Neural cell (in vitro differentiated cells): Measurements from ENCODE around the gene DNMT3A. TPM values are rescaled to one million over a fixed set of nuclear protein-coding genes. Genes with fewer than 3 reads are reported as not detected.

ENCODE experiments used
- H2AFZ ChIP-seq: fragments of 200-600, 300-800 bp; sonication (generic), shearing (Covaris generic); 2 replicates; pipeline ENCODE4 v1.6.0; 2014; ENCODE audit warnings: low read depth, mild to moderate bottlenecking, antibody characterized with exemption, low read length, moderate library complexity
- H3F3A ChIP-seq: fragments of 200-600 bp; shearing (Covaris generic); 2 replicates; pipeline ENCODE4 v1.6.1; 2016; ENCODE audit warnings: mild to moderate bottlenecking, moderate library complexity, mixed read lengths, antibody characterized with exemption, low read length; ENCODE audit not compliant: insufficient read depth, poor library complexity, severe bottlenecking
- H3K27ac ChIP-seq: fragments of 200-600, 300-800 bp; sonication (generic), shearing (Covaris generic); 2 replicates; pipeline ENCODE4 v1.5.1; 2014; ENCODE audit warnings: mild to moderate bottlenecking, low read length, moderate library complexity
- H3K27me3 ChIP-seq: fragments of 300-800, 200-600 bp; sonication (generic), shearing (Covaris generic); 2 replicates; pipeline ENCODE4 v1.6.0; 2014; ENCODE audit warnings: mild to moderate bottlenecking, low read depth, low read length, moderate library complexity; ENCODE audit not compliant: insufficient read depth
- H3K36me3 ChIP-seq: fragments of 300-800, 200-600 bp; sonication (generic), shearing (Covaris generic); 2 replicates; pipeline ENCODE4 v1.5.1; 2014; ENCODE audit warnings: mild to moderate bottlenecking, antibody characterized with exemption, low read length, moderate library complexity; ENCODE audit not compliant: insufficient read depth
- H3K4me2 ChIP-seq: fragments of 300-800, 200-600 bp; sonication (generic), shearing (Covaris generic); 2 replicates; pipeline ENCODE4 v1.6.0; 2014; ENCODE audit warnings: mild to moderate bottlenecking, low read length
- H3K4me3 ChIP-seq: fragments of 300-800, 200-600 bp; sonication (generic), shearing (Covaris generic); 2 replicates; pipeline ENCODE4 v1.5.1; 2014; ENCODE audit warnings: mild to moderate bottlenecking, low read length, moderate library complexity
- H3K79me2 ChIP-seq: fragments of 200-600 bp; shearing (Covaris generic); replicated peaks from 2 replicates; pipeline ENCODE4 v1.6.0; 2014; ENCODE audit warnings: mild to moderate bottlenecking, low read length, moderate library complexity; ENCODE audit not compliant: insufficient read depth
- H3K9ac ChIP-seq: fragments of 300-800, 200-600 bp; sonication (generic), shearing (Covaris generic); 2 replicates; pipeline ENCODE4 v1.6.1; 2016; ENCODE audit warnings: mild to moderate bottlenecking, low read length, mixed read lengths
- H3K9me2 ChIP-seq: fragments of 200-600 bp; shearing (Covaris generic); 2 replicates; pipeline ENCODE4 v1.6.1; 2016; ENCODE audit warnings: mild to moderate bottlenecking, low read length, mixed read lengths; ENCODE audit not compliant: insufficient read depth
- H3K9me3 ChIP-seq: fragments of 200-600, 300-800 bp; sonication (generic), shearing (Covaris generic); 2 replicates; pipeline ENCODE4 v1.6.1; 2016; ENCODE audit warnings: mild to moderate bottlenecking, mixed run types, low read length, moderate library complexity, mixed read lengths
- H4K20me1 ChIP-seq: fragments of 200-600 bp; shearing (Covaris generic); 2 replicates; pipeline ENCODE4 v1.6.1; 2016; ENCODE audit warnings: mild to moderate bottlenecking, mixed run types; ENCODE audit not compliant: insufficient read depth
- EP300 ChIP-seq: fragments of 450-650 bp; conservative IDR thresholded peaks from 2 replicates; pipeline ENCODE4 v1.6.1; 2014; ENCODE audit warnings: antibody characterized with exemption, mild to moderate bottlenecking, moderate library complexity; ENCODE audit not compliant: poor library complexity, severe bottlenecking
- EZH2 ChIP-seq: fragments of 200-600, 300-800 bp; shearing (Covaris generic), sonication (generic); IDR thresholded peaks from 2 replicates; pipeline ENCODE4 v1.6.1; 2014; ENCODE audit warnings: antibody characterized with exemption, low read length, borderline replicate concordance, mild to moderate bottlenecking; ENCODE audit not compliant: insufficient read depth, poor library complexity, severe bottlenecking
- MXI1 ChIP-seq: fragments of 450-650 bp; conservative IDR thresholded peaks from 2 replicates; pipeline ENCODE4 v1.6.1; 2014; ENCODE audit warnings: antibody characterized with exemption, mild to moderate bottlenecking; ENCODE audit not compliant: poor library complexity, severe bottlenecking
- POLR2AphosphoS5 ChIP-seq: IDR thresholded peaks from 2 replicates; pipeline ENCODE4 v1.6.1; 2012
- RAD21 ChIP-seq: fragments of 450-650 bp; conservative IDR thresholded peaks from 2 replicates; pipeline ENCODE4 v1.6.1; 2014; ENCODE audit warnings: antibody characterized with exemption, mild to moderate bottlenecking, moderate library complexity
- REST ChIP-seq: IDR thresholded peaks from 2 replicates; pipeline ENCODE4 v1.6.1; 2012; ENCODE audit warnings: borderline replicate concordance
- SMC3 ChIP-seq: fragments of 450-650 bp; conservative IDR thresholded peaks from 2 replicates; pipeline ENCODE4 v1.6.1; 2014; ENCODE audit warnings: antibody characterized with exemption, mild to moderate bottlenecking, moderate library complexity; ENCODE audit not compliant: poor library complexity
- TAF1 ChIP-seq: IDR thresholded peaks from 2 replicates; pipeline ENCODE4 v1.6.1; 2012; ENCODE audit warnings: low read depth
- polyA plus RNA-seq: library from polyadenylated mRNA; depleted of rRNA; stranded (reverse); fragments of >200 nt; gene quantifications from 2 replicates; pipeline ENCODE4 v1.2.3, GENCODE V29; 2014
- TF ChIP-seq, protein P1 (sequence below): fragments of 450-650 bp; IDR thresholded peaks from 2 replicates; pipeline ENCODE4 v1.5.1; 2014; ENCODE audit warnings: antibody characterized with exemption, mild to moderate bottlenecking, moderate library complexity; ENCODE audit not compliant: poor library complexity, severe bottlenecking

The DNMT3A gene
- polyA plus RNA-seq, 1 donor from 2014 or later = 33.0 TPM

DNA sequence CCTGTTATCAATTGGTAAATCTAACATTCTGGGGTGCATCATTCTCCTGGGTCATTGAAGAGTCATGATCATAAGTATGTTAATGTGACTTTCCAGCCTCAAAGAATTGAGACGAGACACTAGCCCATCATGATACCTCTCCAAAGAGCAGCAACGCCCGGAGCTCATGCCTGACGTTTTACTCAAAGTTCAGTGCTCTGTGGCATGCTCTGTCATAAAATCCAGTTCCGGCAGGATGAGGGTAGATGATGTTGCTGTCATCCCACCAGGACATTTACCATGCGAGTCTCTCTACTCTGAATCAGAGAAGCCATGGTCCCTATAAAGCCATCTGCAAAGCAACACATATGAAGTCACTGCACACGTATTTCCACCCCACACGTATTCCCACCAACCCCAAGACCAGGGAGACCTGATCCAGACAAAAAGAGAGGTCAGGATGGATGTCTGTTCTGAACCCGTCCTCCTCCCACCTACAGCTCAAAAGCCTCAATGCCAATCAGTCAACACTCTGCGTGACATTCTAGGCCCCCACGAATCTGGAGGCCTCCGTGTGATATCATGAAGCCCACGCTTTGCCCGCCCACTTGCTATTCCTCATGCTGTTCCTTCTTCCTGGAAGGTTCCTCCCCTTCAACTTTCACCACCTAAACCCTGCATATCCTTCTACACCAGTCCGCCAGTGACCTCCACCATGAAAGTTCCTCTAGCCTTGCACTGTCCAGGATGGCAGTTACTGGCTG is 85.8 kb downstream of the DNMT3A start:
- Histone ChIP-seq H3K9me2 (no peaks in the 10 kb centered on the region), H4K20me1 (no peaks in the 10 kb centered on the region), H3K36me3 (no peaks in the 10 kb centered on the region), H3K9ac (peak overlapping the region; percentile 74), H3K27me3 (no peaks in the 10 kb centered on the region), H3K4me2 (peak overlapping the region; percentile 77), H3K27ac (peak overlapping the region; percentile 97), H3K79me2 (peaks cover 7% of the 10 kb centered on the region), H3F3A (peaks cover 6% of the 10 kb centered on the region), H3K9me3 (no peaks in the 10 kb centered on the region), H2AFZ (no peak overlapping the region), H3K4me3 (peak overlapping the region; percentile 56)
- TF ChIP-seq RAD21 (no peak), MXI1 (no peak), EZH2 (no peak), TAF1 (no peak)

- no peaks in the 10 kb centered on the region for H3K9me2 ChIP-seq
- no peak for TF ChIP-seq EZH2
- no peak for TF ChIP-seq RAD21
- no peak for TF ChIP-seq POLR2AphosphoS5
- TF ChIP-seq REST = no peak
- no peak for TF ChIP-seq TAF1
- TF ChIP-seq SMC3 = no peak
- TF ChIP-seq MXI1 = no peak
- TF ChIP-seq EP300 = no peak
- TF ChIP-seq, protein P1, sequence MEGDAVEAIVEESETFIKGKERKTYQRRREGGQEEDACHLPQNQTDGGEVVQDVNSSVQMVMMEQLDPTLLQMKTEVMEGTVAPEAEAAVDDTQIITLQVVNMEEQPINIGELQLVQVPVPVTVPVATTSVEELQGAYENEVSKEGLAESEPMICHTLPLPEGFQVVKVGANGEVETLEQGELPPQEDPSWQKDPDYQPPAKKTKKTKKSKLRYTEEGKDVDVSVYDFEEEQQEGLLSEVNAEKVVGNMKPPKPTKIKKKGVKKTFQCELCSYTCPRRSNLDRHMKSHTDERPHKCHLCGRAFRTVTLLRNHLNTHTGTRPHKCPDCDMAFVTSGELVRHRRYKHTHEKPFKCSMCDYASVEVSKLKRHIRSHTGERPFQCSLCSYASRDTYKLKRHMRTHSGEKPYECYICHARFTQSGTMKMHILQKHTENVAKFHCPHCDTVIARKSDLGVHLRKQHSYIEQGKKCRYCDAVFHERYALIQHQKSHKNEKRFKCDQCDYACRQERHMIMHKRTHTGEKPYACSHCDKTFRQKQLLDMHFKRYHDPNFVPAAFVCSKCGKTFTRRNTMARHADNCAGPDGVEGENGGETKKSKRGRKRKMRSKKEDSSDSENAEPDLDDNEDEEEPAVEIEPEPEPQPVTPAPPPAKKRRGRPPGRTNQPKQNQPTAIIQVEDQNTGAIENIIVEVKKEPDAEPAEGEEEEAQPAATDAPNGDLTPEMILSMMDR = no peak
- peaks cover 16% of the 10 kb centered on the region for H3K79me2 ChIP-seq
- peaks cover 6% of the 10 kb centered on the region for H3F3A ChIP-seq
- no peaks in the 10 kb centered on the region for H3K9me3 ChIP-seq
- H3K9ac ChIP-seq = peak overlapping the region; percentile 5
- no peaks in the 10 kb centered on the region for H4K20me1 ChIP-seq
- peak overlapping the region; percentile 97 for H3K27ac ChIP-seq
- H3K4me3 ChIP-seq = no peak overlapping the region
- H3K4me2 ChIP-seq = no peak overlapping the region
- H3K36me3 ChIP-seq = no peaks in the 10 kb centered on the region
- H2AFZ ChIP-seq = no peak overlapping the region
- no peaks in the 10 kb centered on the region for H3K27me3 ChIP-seq
Measured at GRCh38 chr2:25254961-25255360, 86.8 kb downstream of the DNMT3A start.
